ENCODE measurements around the gene ARHGAP33. TPM values are rescaled to one million over a fixed set of nuclear protein-coding genes. Genes with fewer than 3 reads are reported as not detected.

Gene ARHGAP33
- polyA plus RNA-seq, 1 of the 3 experiments (the other 2 are of a cell fraction), result 7.8 TPM

DNA sequence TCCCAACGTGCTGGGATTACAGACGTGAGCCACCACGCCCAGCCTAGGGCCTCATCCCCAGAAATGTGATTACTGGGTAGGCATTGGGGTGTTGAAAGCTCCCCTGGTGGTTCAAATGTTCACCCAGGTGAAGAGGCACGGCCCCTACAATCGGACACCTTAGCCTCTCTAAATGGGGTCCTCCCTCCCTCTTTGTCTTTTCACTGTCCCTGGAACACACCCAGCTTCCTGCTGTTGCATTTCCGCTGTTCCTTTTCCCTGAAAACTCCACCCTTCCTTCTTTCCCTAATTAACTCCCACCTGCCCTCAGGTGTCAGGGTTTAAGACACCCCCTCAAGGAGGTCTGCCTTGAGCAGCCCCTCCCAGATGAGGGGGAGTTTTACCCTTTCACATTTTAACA is 40.9 kb downstream of the ARHGAP33 start:
- ChIA-PET POLR2A (interaction anchor here (0.6 kb wide), 1 partner anchor 45 kb away, joined by 3 read pairs; no protein-coding TSS in a partner anchor), CTCF (interaction anchor here (1.1 to 1.8 kb wide), 2 partner anchors 8 to 10 kb away, joined by 3 to 7 read pairs; no protein-coding TSS in a partner anchor)
- no peak for TF ChIP-seq TAF1 (IDR thresholded peaks at IDR 0.05; ENCODE audit: borderline replicate concordance, low read depth, low read length)
- TF ChIP-seq, protein P1, sequence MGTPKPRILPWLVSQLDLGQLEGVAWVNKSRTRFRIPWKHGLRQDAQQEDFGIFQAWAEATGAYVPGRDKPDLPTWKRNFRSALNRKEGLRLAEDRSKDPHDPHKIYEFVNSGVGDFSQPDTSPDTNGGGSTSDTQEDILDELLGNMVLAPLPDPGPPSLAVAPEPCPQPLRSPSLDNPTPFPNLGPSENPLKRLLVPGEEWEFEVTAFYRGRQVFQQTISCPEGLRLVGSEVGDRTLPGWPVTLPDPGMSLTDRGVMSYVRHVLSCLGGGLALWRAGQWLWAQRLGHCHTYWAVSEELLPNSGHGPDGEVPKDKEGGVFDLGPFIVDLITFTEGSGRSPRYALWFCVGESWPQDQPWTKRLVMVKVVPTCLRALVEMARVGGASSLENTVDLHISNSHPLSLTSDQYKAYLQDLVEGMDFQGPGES (IDR thresholded peaks at IDR 0.05; ENCODE audit: low read depth, low read length), result no peak
- WGBS (ENCODE audit: low lambda C conversion rate), result 26% methylated on average over 6 of the region's 6 CpGs
- Histone ChIP-seq H3K9me2 (no peaks in the 10 kb centered on the region), H3K4me1 (ENCODE audit: control insufficient read depth in 1 of 2, insufficient read depth in 2 of 2, low read depth in 1 of 2, low read length in 1 of 2) (no peaks in the 10 kb centered on the region), H3K79me2 (ENCODE audit: insufficient read depth) (no peaks in the 10 kb centered on the region), H3K36me3 (replicated peaks in 1 of 2; ENCODE audit: control insufficient read depth in 1 of 2, insufficient read depth in 2 of 2, low read length in 1 of 2) (no peaks in the 10 kb centered on the region), H3K4me3 (ENCODE audit: low read depth in 2 of 2, low read length in 1 of 2) (no peak overlapping the region), H4K20me1 (ENCODE audit: insufficient read depth) (no peaks in the 10 kb centered on the region), H3K27ac (ENCODE audit: low read depth in 2 of 2, low read length in 1 of 2) (no peak overlapping the region), H2AFZ (ENCODE audit: low read depth) (no peak overlapping the region), H3K4me2 (no peak overlapping the region), H3K9ac (no peak overlapping the region), H3F3A (replicated peaks; ENCODE audit: insufficient read depth) (peaks cover 4% of the 10 kb centered on the region), H3K27me3 (ENCODE audit: insufficient read depth) (peaks cover 10% of the 10 kb centered on the region; the same call in 1 of the 2 replicates), H3K9me3 (no peaks in the 10 kb centered on the region)
- DNase-seq, result no peak

DNA sequence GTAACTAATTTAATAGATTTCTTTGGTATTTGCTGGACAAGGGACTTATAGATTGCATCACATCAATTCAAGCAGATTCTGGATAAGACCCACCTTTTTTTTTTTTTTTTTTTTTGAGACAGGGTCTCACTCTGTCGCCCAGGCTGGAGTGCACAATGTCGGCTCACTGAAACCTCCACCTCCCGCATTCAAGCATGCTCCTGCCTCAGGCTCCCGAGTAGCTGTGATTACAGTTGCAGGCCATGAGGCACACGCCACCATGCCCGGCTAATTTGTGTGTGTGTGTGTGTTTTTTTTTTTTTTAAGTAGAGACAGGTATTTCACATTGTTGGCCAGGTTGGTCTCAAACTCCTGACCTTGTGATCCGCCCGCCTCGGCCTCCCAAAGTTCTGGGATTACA is 41.5 kb downstream of the ARHGAP33 start:
- TF ChIP-seq YY1 (IDR thresholded peaks at IDR 0.05; ENCODE audit: low read depth) (no peak), JUND (IDR thresholded peaks at IDR 0.05) (no peak), FOXM1 (IDR thresholded peaks at IDR 0.05; ENCODE audit: low read depth) (no peak), POLR2AphosphoS5 (IDR thresholded peaks at IDR 0.05; ENCODE audit: low read depth, low read length) (no peak), TEAD4 (IDR thresholded peaks at IDR 0.05; ENCODE audit: borderline replicate concordance, insufficient read depth) (no peak), GATA2 (CRISPR knock-in tag; IDR thresholded peaks at IDR 0.05) (no peak), FOSL2 (IDR thresholded peaks at IDR 0.05; ENCODE audit: borderline replicate concordance, low read depth) (no peak), SMC3 (IDR thresholded peaks at IDR 0.05; ENCODE audit: low read depth, low read length) (no peak), MEF2A (IDR thresholded peaks at IDR 0.05; ENCODE audit: borderline replicate concordance, low read depth) (no peak)
- TF ChIP-seq, protein P2, sequence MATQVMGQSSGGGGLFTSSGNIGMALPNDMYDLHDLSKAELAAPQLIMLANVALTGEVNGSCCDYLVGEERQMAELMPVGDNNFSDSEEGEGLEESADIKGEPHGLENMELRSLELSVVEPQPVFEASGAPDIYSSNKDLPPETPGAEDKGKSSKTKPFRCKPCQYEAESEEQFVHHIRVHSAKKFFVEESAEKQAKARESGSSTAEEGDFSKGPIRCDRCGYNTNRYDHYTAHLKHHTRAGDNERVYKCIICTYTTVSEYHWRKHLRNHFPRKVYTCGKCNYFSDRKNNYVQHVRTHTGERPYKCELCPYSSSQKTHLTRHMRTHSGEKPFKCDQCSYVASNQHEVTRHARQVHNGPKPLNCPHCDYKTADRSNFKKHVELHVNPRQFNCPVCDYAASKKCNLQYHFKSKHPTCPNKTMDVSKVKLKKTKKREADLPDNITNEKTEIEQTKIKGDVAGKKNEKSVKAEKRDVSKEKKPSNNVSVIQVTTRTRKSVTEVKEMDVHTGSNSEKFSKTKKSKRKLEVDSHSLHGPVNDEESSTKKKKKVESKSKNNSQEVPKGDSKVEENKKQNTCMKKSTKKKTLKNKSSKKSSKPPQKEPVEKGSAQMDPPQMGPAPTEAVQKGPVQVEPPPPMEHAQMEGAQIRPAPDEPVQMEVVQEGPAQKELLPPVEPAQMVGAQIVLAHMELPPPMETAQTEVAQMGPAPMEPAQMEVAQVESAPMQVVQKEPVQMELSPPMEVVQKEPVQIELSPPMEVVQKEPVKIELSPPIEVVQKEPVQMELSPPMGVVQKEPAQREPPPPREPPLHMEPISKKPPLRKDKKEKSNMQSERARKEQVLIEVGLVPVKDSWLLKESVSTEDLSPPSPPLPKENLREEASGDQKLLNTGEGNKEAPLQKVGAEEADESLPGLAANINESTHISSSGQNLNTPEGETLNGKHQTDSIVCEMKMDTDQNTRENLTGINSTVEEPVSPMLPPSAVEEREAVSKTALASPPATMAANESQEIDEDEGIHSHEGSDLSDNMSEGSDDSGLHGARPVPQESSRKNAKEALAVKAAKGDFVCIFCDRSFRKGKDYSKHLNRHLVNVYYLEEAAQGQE (IDR thresholded peaks at IDR 0.05; ENCODE audit: low read depth, low read length), result no peak
- TF ChIP-seq, protein P3, sequence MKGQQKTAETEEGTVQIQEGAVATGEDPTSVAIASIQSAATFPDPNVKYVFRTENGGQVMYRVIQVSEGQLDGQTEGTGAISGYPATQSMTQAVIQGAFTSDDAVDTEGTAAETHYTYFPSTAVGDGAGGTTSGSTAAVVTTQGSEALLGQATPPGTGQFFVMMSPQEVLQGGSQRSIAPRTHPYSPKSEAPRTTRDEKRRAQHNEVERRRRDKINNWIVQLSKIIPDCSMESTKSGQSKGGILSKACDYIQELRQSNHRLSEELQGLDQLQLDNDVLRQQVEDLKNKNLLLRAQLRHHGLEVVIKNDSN (IDR thresholded peaks at IDR 0.05; ENCODE audit: borderline replicate concordance, low read depth), result no peak
- TF ChIP-seq, protein P4, sequence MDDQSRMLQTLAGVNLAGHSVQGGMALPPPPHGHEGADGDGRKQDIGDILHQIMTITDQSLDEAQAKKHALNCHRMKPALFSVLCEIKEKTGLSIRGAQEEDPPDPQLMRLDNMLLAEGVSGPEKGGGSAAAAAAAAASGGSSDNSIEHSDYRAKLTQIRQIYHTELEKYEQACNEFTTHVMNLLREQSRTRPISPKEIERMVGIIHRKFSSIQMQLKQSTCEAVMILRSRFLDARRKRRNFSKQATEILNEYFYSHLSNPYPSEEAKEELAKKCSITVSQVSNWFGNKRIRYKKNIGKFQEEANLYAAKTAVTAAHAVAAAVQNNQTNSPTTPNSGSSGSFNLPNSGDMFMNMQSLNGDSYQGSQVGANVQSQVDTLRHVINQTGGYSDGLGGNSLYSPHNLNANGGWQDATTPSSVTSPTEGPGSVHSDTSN (IDR thresholded peaks at IDR 0.05), result no peak
- no peak overlapping the region for H3K27ac ChIP-seq (ENCODE audit: low read depth in 2 of 2, low read length in 1 of 2)
- no peaks in the 10 kb centered on the region for H4K20me1 ChIP-seq (ENCODE audit: insufficient read depth)
- H3K9ac ChIP-seq, result no peak overlapping the region
- no peak overlapping the region for H3K4me3 ChIP-seq (ENCODE audit: low read depth in 2 of 2, low read length in 1 of 2)
- ChIA-PET CTCF (interaction anchor here (1.1 to 1.8 kb wide), 2 partner anchors 9 to 10 kb away, joined by 3 to 7 read pairs; no protein-coding TSS in a partner anchor), POLR2A (interaction anchor here (0.6 kb wide), 1 partner anchor 46 kb away, joined by 3 read pairs; no protein-coding TSS in a partner anchor)
- no peaks in the 10 kb centered on the region for H3K79me2 ChIP-seq (ENCODE audit: insufficient read depth)
- H3K4me1 ChIP-seq (ENCODE audit: control insufficient read depth in 1 of 2, insufficient read depth in 2 of 2, low read depth in 1 of 2, low read length in 1 of 2), result no peaks in the 10 kb centered on the region
- no peaks in the 10 kb centered on the region for H3K36me3 ChIP-seq (replicated peaks in 1 of 2; ENCODE audit: control insufficient read depth in 1 of 2, insufficient read depth in 2 of 2, low read length in 1 of 2)
- no peaks in the 10 kb centered on the region for H3K9me2 ChIP-seq
- DNase-seq, result no peak
- no peaks in the 10 kb centered on the region for H3K9me3 ChIP-seq
- no peak overlapping the region for H3K4me2 ChIP-seq
- H2AFZ ChIP-seq (ENCODE audit: low read depth), result no peak overlapping the region
- 57% methylated on average over 9 of the region's 9 CpGs for WGBS (ENCODE audit: low lambda C conversion rate)
- peaks cover 4% of the 10 kb centered on the region; the same call in 1 of the 2 replicates for H3K27me3 ChIP-seq (ENCODE audit: insufficient read depth)
- H3F3A ChIP-seq (replicated peaks; ENCODE audit: insufficient read depth), result peaks cover 4% of the 10 kb centered on the region
